ENCODE data around the gene PRM2.

The PRM2 gene, protein sequence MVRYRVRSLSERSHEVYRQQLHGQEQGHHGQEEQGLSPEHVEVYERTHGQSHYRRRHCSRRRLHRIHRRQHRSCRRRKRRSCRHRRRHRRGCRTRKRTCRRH

DNA sequence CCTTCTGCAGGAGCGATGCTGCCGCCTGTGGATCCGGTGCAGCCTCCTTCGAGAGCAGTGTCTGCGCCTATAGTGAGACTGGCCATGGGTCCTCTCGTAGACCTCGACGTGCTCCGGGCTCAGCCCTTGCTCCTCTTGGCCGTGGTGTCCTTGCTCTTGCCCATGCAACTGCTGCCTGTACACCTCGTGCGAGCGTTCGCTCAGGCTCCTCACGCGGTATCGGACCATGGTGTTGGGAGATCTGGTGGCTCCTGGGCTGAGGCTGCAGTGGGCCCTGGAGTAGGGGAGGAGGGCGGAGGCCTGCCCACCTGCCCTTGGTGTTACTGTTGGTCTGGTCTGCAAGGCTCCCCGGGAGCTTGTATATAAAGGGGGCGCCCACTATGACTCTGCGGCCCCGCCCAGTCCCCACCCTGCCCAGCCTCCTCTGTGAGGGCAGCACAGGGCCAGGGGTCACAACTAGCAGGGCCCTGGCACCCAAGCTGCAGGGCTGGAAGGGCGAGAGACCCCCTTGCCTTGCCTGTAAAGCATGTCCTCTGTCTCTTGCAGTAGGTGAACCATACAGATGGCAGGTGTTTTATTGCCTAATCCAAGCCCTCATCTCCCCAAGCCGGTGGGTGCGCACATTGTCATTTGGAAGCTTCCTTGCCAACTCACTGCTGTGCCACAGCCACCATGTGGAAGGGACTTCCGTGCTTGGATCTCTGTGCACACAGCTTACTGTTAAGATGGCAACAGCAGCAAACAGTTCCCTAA lies at the start of gene PRM2:
Gene PRM2 (minus strand): TSS at position 338 of the 753 bp plus-strand sequence. CDS start 110 bp downstream, at position 228.
- DNase-seq: no peak

DNA sequence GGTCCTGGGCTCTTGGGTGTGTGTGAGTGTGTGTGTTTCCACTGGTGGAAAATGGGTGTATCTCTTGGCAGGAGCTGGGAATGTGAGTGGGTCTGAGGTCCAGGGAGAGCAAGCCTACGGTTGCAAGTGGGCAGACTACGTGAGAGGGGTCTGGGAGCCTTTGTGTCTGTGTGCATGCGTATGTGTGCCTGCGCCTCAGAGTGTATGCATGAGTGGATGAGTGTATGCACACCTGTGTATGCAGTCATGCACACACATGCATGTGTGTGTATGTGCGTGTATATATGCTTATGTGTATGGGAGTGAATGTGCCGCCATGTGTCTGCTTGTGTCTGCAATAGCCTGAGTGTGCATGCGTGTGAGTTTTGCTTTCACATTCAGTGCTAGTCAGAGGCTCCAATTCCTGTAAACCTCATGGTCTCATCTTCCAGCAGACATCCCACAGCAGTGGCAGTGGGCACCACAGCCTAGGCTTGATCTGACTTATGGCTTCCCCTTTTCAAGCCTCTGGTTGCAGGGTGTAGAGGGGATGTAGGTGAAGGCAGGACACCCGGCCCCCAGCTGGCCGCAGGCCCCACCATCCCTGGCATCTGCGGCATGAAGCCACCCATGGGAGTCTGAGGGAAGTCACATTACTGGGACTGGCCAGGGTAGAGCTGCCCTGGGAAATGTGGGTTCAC lies 49.3 kb upstream of the PRM2 start:
- no peak for DNase-seq

DNA sequence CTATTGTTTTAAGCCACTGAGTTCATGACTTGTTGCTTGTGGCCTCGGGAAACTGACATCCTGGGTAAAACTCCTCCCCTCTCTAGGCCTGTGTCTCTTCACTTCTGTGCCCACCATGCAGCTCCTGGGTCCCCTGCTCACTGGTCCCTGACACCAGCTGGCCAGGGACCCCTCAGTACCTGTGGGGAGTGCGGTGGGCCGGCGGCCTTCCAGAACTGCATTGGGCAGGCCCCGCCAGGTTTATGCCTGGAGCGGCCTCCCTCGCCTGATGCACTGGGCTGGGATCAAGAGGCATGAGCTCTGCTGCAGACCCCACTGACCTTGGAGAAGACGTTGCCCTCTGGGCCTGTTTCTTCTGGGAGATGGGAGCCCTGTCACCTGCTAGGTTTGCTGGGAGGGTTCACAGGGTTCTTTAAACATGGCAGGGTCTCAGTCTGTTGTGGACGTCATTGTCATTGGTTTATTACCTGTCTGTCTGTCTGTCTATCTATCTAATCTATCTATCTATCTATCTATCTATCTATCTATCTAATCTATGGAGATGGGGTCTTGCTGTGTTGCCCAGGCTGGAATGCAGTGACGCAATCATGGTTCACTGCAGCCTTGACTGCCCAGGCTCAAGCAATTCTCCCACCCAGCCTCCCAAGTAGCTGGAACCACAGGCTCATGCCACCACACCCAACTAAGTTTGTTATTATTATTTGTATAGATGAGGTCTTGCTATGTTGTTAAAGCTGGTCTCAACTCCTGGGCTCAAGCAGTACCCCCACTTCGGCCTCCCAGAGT lies 47.5 kb upstream of the PRM2 start:
- no peak for DNase-seq

DNA sequence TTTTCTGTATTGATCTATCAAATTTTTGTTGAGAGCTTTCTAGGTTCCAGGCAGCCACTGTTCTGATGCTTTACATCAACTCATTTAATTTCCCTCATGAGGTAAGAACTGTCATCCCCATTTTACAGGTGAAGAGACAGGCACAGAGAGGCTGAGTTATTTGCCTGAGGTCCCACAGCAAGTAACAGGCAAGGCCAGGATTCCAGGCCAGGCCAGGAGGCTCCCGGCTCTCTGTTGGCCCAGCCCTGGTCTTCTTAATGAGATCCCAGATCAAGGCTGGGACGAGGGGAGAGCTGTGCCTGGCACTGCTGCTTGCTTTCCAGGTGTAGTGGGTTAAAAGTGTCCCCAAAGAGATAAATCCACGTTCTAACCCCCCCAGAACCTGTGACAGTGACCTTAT lies 46.5 kb upstream of the PRM2 start:
- DNase-seq: no peak

DNA sequence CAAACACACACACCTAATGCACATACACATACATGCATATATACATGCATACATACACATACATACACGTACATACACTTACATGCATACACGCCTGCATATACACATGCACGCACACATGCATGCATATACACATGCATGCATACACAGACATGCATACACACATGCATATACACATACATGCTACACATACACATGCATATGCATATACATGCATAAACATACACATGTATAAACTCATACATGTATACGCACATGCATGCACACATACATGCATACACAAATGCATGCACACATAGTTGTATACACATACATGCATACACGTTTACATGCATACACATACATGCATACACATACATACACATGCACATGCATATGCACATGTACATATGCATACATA lies 45.4 kb upstream of the PRM2 start:
- DNase-seq: no peak

DNA sequence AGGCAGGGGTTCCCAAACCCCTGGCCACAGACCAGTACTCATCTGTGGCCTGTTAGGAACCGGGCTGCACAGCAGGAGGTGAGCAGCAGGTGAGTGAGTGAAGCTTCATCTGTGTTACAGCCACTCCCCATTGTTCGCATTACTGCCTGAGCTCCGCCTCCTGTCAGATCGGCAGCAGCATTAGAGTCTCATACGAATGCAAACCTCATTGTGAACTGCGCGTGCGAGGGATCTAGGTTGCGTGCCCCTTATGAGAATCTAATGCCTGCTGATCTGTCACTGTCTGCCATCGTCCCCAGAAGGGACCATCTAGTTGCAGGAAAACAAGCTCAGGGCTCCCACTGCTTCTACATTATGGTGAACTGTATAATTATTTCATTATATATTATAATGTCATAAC lies 43.9 kb upstream of the PRM2 start:
- no peak for DNase-seq

DNA sequence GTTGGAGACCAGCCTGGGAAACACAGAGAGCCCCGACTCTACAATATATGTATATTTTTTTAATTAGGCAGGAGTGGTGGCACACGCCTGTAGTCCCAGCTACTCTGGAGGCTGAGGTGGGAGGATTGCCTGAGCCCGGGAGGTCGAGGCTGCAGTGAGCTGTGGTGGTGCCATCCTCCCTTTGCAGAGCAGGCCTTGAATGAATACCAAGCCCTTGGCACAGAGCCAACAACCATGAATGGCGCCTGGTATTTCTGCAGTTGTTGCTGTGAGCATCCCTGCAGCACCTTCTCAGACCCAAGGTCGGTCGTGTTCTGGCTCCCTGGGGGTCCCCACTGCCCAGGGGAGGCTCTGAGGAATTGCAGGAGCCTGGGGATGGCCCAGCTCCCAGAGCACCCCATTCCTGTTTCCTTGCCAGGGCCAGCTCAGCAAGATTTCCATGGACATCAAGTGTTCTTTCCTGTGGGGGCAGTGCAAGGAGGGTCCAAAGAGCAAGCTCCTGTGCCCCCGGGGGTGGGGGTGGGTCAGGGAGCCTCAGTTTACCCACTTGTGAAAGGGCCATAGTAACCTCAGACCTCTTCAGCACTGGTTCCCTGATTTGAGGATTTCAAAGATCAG lies 43.4 kb upstream of the PRM2 start:
- DNase-seq: no peak

DNA sequence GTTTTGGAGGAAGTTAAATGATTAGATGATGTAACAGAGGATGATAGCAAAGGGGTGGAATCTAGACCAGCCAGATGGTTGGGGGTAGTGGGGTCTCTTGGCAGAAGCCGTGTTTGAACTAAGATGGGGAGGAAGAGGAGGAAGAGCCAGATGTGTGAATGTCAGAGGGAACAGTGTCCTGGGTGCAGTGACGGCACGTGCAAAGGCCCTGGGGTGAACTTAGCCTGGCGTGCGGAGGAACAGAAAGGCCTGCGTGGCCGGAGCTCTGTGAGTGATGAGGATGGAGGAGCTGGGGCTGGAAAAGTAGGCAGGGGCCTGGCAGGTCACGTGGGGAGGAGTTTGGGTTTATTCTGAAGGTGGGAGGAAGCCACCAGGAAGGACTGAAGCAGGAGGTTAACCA lies 42.5 kb upstream of the PRM2 start:
- DNase-seq: no peak

DNA sequence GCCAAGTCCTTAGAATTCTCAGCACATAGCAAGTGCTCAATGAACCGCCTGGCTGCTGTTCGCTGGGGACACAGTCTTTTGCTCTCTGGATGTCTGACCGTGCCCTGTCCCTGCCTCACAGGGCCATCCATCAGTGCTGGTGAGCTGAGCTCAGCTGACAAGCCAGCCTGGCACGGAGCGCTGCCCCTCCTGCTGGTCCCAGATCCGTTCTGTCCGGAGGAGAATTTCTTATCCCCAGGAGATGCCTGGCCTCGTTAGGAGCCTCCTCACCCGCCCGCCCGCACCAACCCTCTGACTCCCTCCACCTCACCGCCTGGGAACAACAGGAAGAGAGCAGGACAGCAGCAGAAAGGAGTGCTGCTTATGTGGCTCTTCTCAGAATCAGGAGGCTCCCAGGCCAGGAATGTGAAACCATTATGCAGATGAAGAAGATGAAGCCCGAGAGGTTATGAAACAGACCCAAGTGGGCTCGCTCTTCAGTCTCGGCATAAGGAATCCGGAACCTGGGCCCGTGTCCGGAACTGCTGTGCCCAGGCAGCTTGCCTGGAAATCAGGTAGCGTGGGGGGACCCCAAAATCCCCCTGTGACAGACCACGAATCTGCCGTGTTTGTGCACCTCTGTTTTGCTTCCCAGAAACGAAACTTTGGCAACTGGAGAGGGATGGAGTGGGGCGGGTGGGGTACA lies 40.2 kb upstream of the PRM2 start:
- no peak for DNase-seq

DNA sequence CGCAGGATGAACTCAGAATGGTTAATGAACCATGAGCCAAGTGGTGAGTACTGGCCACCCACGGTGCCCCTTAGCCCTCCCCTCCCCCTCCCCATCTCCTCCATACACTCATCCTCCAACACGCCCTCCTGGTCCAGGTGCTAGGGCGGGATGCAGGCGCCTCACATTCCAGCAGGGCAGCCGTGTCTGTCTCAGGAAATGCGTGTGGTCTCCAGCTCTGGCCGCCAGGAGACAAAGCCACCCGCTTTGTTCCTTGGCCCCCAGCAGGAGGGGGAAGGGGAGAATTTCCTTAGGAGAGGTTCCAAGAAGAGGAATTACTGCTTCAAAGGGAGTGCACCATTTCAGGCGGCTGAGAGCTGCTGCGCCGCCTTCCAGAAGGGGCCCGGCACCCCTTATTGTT lies 39.2 kb upstream of the PRM2 start:
- no peak for DNase-seq

DNA sequence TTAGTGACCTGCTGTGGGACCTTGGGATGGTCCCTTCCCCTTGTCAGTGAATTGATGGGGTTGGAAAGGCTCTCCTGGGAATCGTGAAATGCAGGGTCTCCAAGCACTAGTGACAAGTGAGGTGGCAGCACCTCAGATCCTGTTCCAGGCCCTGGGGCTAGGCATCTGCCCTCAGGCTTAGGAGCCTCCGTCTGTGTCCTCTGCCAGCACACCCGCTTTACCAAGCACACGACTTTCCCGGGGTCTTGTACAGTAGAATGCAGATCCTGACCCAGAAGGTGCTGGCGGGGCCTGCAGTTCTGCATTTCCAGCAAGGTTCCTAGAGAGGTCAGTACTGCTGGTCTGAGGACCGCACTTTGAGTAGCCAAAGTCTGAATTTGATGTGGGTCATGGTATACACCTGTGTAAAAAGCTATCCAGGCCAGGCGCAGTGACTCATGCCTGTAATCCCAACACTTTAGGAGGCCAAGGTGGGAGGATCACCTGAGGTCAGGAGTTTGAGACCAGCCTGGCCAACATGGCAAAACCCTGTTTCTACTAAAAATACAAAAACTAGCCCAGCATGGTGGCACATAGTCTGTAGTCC lies 38.1 kb upstream of the PRM2 start:
- no peak for DNase-seq

DNA sequence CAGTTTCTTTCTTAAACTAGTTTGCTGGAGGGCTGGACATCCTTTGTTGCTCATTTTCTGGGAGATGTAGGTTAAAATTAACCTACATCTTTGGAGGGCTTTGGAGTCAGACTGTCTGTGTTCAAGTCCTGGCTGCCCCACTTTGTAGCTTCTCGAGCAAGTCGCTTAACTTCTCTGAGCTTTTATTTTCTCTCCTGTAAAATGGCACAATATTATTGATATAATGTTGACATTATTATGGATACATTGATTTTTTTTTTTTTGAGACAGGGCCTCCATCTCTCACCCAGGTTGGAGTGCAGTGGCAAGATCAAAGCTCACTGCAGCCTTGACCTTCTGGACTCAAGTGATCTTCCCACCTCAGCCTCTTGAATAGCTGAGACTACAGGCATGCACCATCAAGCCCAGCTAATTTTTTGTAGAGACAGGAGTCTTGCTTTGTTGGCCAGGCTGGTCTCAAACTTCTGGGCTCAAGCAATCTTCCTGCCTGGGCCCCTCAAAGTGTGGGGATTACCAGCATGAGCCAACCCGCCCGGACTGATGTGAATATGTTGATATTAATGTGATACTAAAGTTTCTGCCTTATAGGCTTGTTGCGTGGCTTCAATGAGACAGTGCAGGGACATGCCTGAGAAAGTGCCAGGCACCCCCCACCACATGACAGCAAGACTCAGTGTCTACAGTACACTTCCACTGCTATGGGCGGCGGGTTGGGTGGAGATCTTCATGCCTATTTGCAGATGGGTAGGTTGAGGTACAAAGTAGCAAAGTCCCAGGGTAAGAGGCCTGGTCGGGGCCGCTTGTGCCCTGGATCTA lies 37.4 kb upstream of the PRM2 start:
- no peak for DNase-seq

DNA sequence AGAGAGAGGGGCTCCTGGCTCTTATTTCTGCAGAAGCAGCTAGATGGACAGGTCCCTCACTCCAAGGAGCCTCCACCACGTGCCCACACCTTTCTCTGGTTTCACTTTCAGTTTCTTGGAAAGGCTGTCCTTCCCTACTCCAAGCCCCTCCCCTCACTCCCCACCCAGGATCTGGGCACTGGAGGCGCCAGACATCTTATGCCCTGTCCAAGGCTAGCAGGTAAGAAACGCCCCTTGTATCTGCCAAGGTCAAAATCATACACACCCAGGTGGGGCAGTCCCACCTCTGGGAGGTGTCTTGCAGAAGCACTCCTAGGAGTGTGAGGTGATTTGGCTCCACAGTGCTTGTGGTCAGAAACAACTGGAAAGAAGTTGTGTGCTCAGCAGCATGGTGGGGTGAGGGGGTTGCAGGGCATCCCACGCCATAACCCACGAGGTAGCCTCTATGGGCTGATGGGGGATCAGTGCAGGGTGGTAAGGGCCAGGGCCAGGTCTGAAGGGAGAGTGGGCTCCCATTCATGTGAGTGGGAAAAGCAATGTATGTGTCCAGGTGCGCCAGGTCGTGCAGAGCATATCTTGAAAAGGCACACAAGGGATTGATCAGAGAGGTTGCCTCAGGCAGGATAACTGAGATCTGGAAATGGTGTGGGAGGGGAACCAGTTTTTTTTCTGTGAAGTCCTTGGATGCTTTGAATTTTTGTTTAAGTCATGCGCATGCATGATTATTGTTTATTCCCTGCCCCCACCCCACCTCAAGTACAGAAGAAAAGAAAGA lies 36.6 kb upstream of the PRM2 start:
- no peak for DNase-seq

DNA sequence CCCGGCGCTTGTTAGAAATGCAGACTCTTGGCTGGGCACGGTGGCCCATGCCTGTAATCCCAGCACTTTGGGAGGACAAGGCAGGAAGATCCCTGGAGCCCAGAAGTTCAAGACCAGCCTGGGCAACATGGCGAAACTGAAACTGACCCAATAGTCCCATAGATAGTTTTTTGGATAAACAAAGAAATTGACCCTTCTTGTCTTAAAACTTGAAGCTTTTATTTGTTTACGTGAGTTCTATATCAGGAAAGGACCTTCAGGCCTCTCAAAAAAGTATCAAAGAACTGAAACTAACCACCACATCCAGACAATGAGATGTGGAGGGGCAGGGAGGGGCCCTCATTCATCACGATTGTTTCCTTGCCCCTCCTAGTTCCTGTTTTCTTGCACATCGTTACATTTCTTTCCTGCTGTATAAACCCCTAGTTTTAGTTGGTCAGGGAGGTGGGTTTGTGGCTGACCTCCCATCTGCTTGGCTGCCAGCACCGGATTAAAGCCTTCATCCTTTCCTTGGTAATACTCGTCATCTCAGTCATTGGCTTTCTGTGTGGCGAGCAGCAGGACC lies 34.8 kb upstream of the PRM2 start:
- no peak for DNase-seq

DNA sequence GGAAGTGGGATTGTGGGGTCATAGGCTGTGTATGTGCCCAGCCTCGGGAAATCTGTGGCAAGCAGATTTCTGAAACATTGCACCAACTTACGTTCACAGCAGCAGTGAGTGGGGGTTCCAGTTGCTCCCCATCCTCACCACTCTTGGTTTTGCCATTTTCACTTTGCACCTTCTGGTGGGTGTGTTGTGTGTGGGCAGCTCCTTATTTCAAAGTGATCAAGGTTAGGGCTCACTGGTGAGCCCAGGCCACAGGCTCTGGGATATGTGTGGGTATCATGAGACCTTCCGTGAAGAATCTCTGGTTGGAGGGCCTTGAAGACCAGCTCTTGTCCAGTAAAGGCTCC lies 34.3 kb upstream of the PRM2 start:
- no peak for DNase-seq

DNA sequence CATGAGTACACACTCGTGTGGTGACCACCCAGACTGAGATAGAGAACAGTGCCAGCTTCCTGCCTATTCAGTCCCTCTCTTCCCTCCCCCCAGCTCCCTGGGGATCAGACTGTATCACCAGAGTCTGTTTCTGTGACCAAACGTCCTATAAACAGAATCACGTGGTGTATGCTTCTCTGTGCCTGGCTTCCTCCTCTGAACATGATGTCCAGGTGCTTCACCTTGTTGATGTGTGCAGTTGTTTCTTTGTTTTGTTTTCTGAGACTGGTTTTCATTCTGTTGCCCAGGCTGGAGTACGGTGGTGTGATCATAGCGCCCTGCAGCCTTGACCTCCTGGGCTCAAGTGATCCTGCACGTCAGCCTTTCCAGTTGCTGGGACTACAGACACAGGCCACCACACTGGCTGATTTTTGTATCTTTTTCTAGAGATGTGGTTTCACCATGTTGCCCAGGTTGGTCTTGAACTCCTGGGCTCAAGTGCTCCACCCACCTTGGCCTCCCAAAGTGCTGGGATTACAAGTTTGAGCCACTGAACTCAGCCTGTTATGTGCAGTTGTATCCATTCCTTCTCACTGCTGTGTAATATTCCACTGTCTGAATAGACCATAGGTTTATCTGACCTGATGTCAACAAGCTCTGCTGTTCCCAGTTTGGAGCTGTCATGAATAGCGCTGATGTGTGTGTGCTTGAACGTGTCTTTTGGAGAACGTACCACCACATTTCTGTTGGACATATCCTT lies 33.8 kb upstream of the PRM2 start:
- DNase-seq: no peak

DNA sequence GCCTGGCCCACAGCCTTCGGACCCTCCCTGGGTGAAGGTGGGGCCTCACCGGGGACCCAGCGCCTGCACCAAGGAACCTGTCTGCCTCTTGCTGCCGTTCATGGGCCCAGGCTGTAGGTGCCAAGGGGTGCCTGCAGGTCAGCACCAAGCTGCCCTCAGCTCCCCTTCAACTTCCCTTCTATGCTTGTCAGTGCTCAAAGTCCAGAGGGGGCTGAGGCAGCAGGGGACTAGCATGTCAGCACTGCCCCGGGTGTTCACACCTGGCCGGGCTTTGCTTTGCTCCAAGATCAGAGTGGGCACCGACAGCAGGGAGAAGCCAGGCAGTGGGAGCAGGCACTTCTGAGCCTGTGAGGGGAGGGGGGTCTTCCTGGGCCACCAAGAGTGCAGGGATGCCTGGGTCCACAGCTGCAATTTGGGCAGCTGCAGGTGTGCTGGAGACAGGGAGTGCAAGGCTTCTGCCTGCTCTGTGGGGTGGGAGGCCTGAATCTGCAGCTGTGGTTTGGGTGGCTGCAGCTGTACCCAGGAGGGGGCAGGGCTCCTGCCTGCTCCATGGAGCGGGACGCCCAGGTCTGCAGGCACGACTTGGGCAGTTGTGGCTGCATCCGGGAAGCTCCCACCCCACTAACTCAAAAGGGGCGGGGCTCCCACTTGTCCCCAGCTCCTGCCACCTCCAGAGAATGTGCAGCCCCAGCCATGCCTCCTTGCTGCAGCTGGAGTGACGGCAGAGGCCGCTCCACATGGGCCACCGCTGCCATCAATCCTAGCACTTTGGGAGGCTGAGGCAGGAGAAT lies 32.4 kb upstream of the PRM2 start:
- DNase-seq: peak; percentile 6

DNA sequence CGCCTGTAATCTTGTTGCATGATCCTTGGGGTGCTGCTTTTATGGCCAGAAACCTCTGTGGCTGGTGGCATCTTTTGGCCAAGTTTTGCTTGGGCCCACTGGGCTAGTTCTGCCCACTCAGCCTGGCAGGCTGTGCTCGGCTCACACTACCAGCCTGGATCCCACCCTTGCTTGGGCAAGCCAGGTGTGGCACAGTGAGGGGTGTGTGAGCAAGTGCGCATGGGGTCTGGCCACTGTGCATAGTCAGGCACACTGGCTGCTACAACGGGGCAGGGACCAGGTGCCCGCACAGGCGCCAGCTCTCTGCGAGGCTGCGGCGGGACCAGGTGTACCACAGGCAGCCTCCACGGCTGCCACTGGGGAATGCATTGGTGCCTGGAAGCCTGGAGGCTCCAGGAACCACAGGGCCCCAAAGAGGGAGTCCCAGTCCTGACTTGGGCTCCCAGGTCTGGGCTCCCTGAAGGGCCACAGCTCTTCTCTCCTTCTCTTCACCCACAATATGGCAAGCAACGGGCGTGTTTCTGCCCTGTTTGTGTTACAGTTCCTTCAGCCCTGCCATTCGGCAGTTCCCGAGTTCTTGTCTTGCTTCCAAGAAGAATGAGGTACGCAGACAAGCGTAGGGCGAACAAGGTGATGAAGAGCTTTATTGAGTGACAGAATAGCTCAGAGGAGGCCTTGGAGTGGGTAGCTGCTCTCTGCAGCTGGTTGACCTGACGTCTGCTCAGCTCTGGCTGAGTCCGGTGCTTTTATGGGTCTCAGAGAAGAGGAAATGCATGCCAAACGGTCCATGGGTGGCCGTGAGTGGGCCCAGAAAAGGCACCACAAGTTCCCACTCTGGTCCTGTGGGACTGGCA lies 31.6 kb upstream of the PRM2 start:
- DNase-seq: no peak

Measured in SHP77 treated with DMSO at 0.1 percent for 48 hours (cell line).